NOMO-1 (cell line): ENCODE data around the gene LDLRAD4.

Experiments
- DNase-seq, 2 experiments: peaks; one replicate each; lab custom pipeline; 2025; ENCODE audit not compliant: unreplicated experiment in 2 of 2; lab: John Stamatoyannopoulos, UW

Gene LDLRAD4

GRCh38 chr18:13397504-13398163 lies 179.1 kb downstream of the LDLRAD4 start:
- DNase-seq = no peak

- DNase-seq = no peak
Observed at GRCh38 chr18:13398631-13399030, 180.1 kb downstream of the LDLRAD4 start.

- DNase-seq = no peak
Observed at GRCh38 chr18:13399511-13399910, 181.0 kb downstream of the LDLRAD4 start.

- DNase-seq = no peak
Observed at GRCh38 chr18:13400636-13401315, 182.2 kb downstream of the LDLRAD4 start.

GRCh38 chr18:13401404-13401803 lies 182.8 kb downstream of the LDLRAD4 start:
- no peak for DNase-seq

GRCh38 chr18:13401826-13402225 lies 183.3 kb downstream of the LDLRAD4 start:
- DNase-seq = no peak

GRCh38 chr18:13403786-13404549 lies 185.4 kb downstream of the LDLRAD4 start:
- no peak for DNase-seq

GRCh38 chr18:13405305-13406038 lies 186.9 kb downstream of the LDLRAD4 start:
- DNase-seq = no peak

GRCh38 chr18:13406049-13406615 lies 187.6 kb downstream of the LDLRAD4 start:
- DNase-seq = no peak

GRCh38 chr18:13406736-13407135 lies 188.2 kb downstream of the LDLRAD4 start:
- no peak for DNase-seq

- no peak for DNase-seq
Observed at GRCh38 chr18:13407484-13407883, 188.9 kb downstream of the LDLRAD4 start.

- DNase-seq = no peak
Observed at GRCh38 chr18:13409026-13409425, 190.5 kb downstream of the LDLRAD4 start.

- no peak for DNase-seq
Observed at GRCh38 chr18:13409997-13410396, 191.4 kb downstream of the LDLRAD4 start.

GRCh38 chr18:13410471-13410870 lies 191.9 kb downstream of the LDLRAD4 start:
- no peak for DNase-seq

- no peak for DNase-seq
Observed at GRCh38 chr18:13412017-13412416, 193.5 kb downstream of the LDLRAD4 start.

GRCh38 chr18:13412901-13413300 lies 194.3 kb downstream of the LDLRAD4 start:
- DNase-seq = no peak

GRCh38 chr18:13414102-13414501 lies 195.5 kb downstream of the LDLRAD4 start:
- no peak for DNase-seq

GRCh38 chr18:13414521-13414920 lies 196.0 kb downstream of the LDLRAD4 start:
- no peak for DNase-seq

GRCh38 chr18:13415736-13416135 lies 197.2 kb downstream of the LDLRAD4 start:
- no peak for DNase-seq

GRCh38 chr18:13416208-13416607 lies 197.6 kb downstream of the LDLRAD4 start:
- peak; percentile 6 to 27 for DNase-seq

GRCh38 chr18:13416848-13417247 lies 198.3 kb downstream of the LDLRAD4 start:
- DNase-seq = peak in 1 of 2 experiments; percentile 39
